ENCODE results near the gene KRTAP13-2. TPM values are rescaled to one million over a fixed set of nuclear protein-coding genes. Genes with fewer than 3 reads are reported as not detected.

KRTAP13-2 gene
- total RNA-seq, 1 donor from 2014 or later, result not detected

GRCh38 chr21:30337276-30337744 lies 34.8 kb downstream of the KRTAP13-2 start, which contains the start of gene KRTAP27-1:
KRTAP27-1 (minus strand) TSS chr21:30337694; CDS start chr21:30337668, 26 bp downstream.
- Mint-ChIP-seq H3K36me3 (ENCODE audit: low read depth) (no peaks in the 10 kb centered on the region), H3K27me3 (ENCODE audit: low read depth) (no peaks in the 10 kb centered on the region), H3K9me3 (no peaks in the 10 kb centered on the region)

GRCh38 chr21:30336596-30336995 lies 35.5 kb downstream of the KRTAP13-2 start:
- no peak overlapping the region for H3K27ac Mint-ChIP-seq (ENCODE audit: unreplicated experiment)
- H3K4me3 Mint-ChIP-seq, result no peak overlapping the region
- no peak for DNase-seq (ENCODE audit: low read depth, low spot score)
- TF ChIP-seq, protein P1, sequence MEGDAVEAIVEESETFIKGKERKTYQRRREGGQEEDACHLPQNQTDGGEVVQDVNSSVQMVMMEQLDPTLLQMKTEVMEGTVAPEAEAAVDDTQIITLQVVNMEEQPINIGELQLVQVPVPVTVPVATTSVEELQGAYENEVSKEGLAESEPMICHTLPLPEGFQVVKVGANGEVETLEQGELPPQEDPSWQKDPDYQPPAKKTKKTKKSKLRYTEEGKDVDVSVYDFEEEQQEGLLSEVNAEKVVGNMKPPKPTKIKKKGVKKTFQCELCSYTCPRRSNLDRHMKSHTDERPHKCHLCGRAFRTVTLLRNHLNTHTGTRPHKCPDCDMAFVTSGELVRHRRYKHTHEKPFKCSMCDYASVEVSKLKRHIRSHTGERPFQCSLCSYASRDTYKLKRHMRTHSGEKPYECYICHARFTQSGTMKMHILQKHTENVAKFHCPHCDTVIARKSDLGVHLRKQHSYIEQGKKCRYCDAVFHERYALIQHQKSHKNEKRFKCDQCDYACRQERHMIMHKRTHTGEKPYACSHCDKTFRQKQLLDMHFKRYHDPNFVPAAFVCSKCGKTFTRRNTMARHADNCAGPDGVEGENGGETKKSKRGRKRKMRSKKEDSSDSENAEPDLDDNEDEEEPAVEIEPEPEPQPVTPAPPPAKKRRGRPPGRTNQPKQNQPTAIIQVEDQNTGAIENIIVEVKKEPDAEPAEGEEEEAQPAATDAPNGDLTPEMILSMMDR (conservative IDR thresholded peaks at IDR 0.05), result no peak
- H3K4me1 Mint-ChIP-seq, result no peaks in the 10 kb centered on the region
- no peaks in the 10 kb centered on the region for H3K36me3 Mint-ChIP-seq (ENCODE audit: low read depth)
- no peaks in the 10 kb centered on the region for H3K27me3 Mint-ChIP-seq (ENCODE audit: low read depth)
- H3K9me3 Mint-ChIP-seq, result no peaks in the 10 kb centered on the region

More at GRCh38 chr21:30337276-30337744, 34.8 kb downstream of the KRTAP13-2 start, which contains the start of gene KRTAP27-1:
- no peak for DNase-seq (ENCODE audit: low read depth, low spot score)
- TF ChIP-seq, protein P1 (conservative IDR thresholded peaks at IDR 0.05), result no peak
- no peaks in the 10 kb centered on the region for H3K4me1 Mint-ChIP-seq
- no peak within 1 kb of the TSS for H3K27ac Mint-ChIP-seq (ENCODE audit: unreplicated experiment)
- no peak within 1 kb of the TSS for H3K4me3 Mint-ChIP-seq

DNA sequence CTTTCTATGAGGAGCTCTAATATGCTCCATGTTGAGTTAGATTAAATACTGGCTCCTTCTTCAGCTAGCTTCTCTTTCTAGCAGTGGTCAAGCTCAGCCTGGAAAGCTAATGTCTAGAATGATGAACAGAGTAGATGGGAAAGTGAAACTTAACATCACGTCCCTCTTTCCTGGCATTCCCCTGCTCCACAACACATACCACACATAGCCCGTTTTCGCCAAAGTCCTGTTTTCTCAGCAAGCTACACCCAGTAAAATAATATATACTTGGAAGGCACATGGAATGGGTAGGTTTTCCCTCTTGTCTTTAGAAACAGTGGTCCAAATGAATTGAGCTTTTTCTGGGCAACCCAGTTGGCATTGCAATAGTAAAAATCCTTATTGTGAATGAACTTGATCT lies 38.3 kb downstream of the KRTAP13-2 start:
- Mint-ChIP-seq H3K36me3 (ENCODE audit: low read depth) (no peaks in the 10 kb centered on the region), H3K27me3 (ENCODE audit: low read depth) (no peaks in the 10 kb centered on the region), H3K4me1 (no peaks in the 10 kb centered on the region), H3K27ac (ENCODE audit: unreplicated experiment) (no peak overlapping the region), H3K9me3 (no peaks in the 10 kb centered on the region), H3K4me3 (no peak overlapping the region)
- no peak for DNase-seq (ENCODE audit: low read depth, low spot score)
- TF ChIP-seq, protein P1 (conservative IDR thresholded peaks at IDR 0.05), result no peak

DNA sequence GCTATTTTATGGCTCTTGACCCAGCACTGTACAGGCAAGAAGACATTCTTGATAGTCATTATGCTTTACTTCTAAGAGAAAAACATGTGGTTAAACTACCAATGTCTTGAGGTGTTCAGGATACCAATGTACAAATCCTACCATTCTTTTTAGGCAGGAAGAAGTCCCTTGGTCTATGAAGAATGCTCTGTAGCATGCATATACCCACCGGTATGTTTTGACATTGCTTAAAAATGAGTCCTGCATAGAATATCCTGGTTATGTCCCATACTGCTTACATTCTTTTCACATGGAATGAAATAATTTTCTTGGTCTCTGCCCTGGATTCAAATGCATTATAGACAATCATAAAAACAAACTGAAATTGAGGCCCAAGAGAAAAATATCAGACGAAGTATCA lies 39.4 kb downstream of the KRTAP13-2 start:
- TF ChIP-seq, protein P1 (conservative IDR thresholded peaks at IDR 0.05), result no peak
- no peaks in the 10 kb centered on the region for H3K36me3 Mint-ChIP-seq (ENCODE audit: low read depth)
- H3K27ac Mint-ChIP-seq (ENCODE audit: unreplicated experiment), result no peak overlapping the region
- no peaks in the 10 kb centered on the region for H3K4me1 Mint-ChIP-seq
- DNase-seq (ENCODE audit: low read depth, low spot score), result no peak
- H3K4me3 Mint-ChIP-seq, result no peak overlapping the region
- H3K9me3 Mint-ChIP-seq, result no peaks in the 10 kb centered on the region
- H3K27me3 Mint-ChIP-seq (ENCODE audit: low read depth), result no peaks in the 10 kb centered on the region

DNA sequence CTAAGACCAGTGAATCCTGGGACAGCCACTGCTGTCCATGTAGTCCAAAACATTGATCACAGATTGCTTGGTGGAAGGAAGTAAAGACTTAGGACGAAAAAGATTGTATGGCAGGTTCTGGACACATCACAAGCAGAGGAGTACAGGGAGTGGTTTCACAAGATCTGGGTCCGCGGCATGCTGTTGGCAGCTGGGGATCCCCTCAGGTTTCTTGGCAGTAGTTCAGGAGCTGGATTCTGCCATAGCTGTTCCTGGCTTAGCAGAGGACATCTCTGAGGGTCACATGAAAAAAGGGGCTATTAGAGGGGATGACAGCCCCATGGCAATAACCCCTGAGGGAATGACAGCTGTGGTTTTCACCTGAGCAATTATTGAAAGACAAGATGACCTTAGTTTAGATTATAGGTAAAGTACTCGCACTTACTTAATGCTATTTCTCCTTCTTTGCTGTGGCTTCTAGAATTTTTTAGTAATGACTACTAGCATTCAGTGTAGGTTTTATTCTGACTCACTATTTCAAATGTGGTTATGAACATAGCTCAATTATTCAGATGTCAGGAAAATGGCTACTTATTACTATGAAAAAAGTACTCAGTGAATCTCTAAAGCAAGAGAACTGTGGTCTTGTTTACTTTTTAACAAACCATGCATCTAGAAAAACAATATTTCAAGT lies 42.7 kb downstream of the KRTAP13-2 start:
- H3K4me1 Mint-ChIP-seq, result no peaks in the 10 kb centered on the region
- peaks cover 13% of the 10 kb centered on the region for H3K9me3 Mint-ChIP-seq
- H3K27ac Mint-ChIP-seq (ENCODE audit: unreplicated experiment), result no peak overlapping the region
- H3K4me3 Mint-ChIP-seq, result no peak overlapping the region
- TF ChIP-seq, protein P1 (conservative IDR thresholded peaks at IDR 0.05), result no peak
- DNase-seq (ENCODE audit: low read depth, low spot score), result no peak
- H3K36me3 Mint-ChIP-seq (ENCODE audit: low read depth), result no peaks in the 10 kb centered on the region
- no peaks in the 10 kb centered on the region for H3K27me3 Mint-ChIP-seq (ENCODE audit: low read depth)
